MM.1S (cell line): ENCODE results near the gene MIPOL1.

ENCODE experiments used
- CTCF ChIP-seq: fragments of 300-600 bp; sonication (generic); IDR thresholded peaks from 2 replicates; pipeline ENCODE4 v1.5.1; 2016; ENCODE audit warnings: antibody characterized with exemption, low read length, mixed read lengths
- EZH2 ChIP-seq: fragments of 300-600 bp; sonication (generic); optimal IDR thresholded peaks from 2 replicates; pipeline ENCODE3; 2017; ENCODE audit warnings: low read depth, mild to moderate bottlenecking, antibody characterized with exemption, low read length, mixed read lengths
- EZH2phosphoT487 ChIP-seq: fragments of 300-600 bp; sonication (generic); IDR thresholded peaks from 2 replicates; pipeline ENCODE4 v1.6.1; 2018; ENCODE audit warnings: antibody characterized with exemption, low read length

GRCh38 chr14:37457334-37457733 is 259.6 kb downstream of the MIPOL1 start:
- TF ChIP-seq EZH2phosphoT487 (no peak), CTCF (no peak), EZH2 (no peak)
